ENCODE results near the gene KCMF1. TPM values are rescaled to one million over a fixed set of nuclear protein-coding genes. Genes with fewer than 3 reads are reported as not detected.

KCMF1 gene
- total and polyA plus RNA-seq, 9 of the 15 experiments (the other 6 are each of a cell fraction or from before 2014, with no cell fraction given), result 6.8 to 88.2 (median 46.5) TPM

- TF ChIP-seq, protein P1, sequence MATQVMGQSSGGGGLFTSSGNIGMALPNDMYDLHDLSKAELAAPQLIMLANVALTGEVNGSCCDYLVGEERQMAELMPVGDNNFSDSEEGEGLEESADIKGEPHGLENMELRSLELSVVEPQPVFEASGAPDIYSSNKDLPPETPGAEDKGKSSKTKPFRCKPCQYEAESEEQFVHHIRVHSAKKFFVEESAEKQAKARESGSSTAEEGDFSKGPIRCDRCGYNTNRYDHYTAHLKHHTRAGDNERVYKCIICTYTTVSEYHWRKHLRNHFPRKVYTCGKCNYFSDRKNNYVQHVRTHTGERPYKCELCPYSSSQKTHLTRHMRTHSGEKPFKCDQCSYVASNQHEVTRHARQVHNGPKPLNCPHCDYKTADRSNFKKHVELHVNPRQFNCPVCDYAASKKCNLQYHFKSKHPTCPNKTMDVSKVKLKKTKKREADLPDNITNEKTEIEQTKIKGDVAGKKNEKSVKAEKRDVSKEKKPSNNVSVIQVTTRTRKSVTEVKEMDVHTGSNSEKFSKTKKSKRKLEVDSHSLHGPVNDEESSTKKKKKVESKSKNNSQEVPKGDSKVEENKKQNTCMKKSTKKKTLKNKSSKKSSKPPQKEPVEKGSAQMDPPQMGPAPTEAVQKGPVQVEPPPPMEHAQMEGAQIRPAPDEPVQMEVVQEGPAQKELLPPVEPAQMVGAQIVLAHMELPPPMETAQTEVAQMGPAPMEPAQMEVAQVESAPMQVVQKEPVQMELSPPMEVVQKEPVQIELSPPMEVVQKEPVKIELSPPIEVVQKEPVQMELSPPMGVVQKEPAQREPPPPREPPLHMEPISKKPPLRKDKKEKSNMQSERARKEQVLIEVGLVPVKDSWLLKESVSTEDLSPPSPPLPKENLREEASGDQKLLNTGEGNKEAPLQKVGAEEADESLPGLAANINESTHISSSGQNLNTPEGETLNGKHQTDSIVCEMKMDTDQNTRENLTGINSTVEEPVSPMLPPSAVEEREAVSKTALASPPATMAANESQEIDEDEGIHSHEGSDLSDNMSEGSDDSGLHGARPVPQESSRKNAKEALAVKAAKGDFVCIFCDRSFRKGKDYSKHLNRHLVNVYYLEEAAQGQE (IDR thresholded peaks at IDR 0.05; ENCODE audit: borderline replicate concordance), result no peak
- TF ChIP-seq, protein P1 (CRISPR knock-in tag; IDR thresholded peaks at IDR 0.05; ENCODE audit: low read depth), result no peak
- no peak for TF ChIP-seq ZNF740 (CRISPR knock-in tag; IDR thresholded peaks at IDR 0.05)
- TF ChIP-seq ZNF740 (tag; IDR thresholded peaks at IDR 0.05), result no peak
- no peak for TF ChIP-seq HMG20B (CRISPR knock-in tag; IDR thresholded peaks at IDR 0.05)
Observed at GRCh38 chr2:85011098-85011497, 40.1 kb downstream of the KCMF1 start (continued).

Measured in K562 (cell line).